Measurements from ENCODE around the gene SLAIN2. TPM values are rescaled to one million over a fixed set of nuclear protein-coding genes. Genes with fewer than 3 reads are reported as not detected.
A peak's percentile ranks its signal among the peaks of the same experiment; 100 is the strongest.
"Not testable (repeated sequence)": the region's sequence is repeated elsewhere in the genome, so short reads cannot be mapped to it uniquely, and the experiment has no call there.

The SLAIN2 gene
- total and polyA plus RNA-seq, 5 donors from 2014 or later = 23.9 to 82.9 (median 26.4) TPM

DNA sequence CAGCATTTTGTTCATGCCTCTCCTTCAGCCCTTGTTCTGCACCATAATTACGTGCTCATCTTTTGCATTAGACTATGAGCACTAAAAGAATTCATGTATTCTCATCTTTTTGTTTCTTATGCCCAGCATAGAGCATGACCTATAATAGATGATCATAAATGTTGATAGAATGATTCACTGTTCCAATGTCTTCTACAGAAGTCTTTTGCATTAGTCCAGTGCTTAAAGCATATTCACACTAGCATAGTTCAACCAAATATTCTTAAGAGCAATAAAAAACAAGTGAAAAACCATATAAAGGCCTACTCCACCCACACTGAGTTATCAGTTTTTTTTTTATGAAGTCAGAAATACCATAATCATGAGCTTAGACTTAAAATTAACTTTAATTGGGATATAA lies 105.3 kb downstream of the SLAIN2 start:
- Histone ChIP-seq H3K27me3 (ENCODE audit: control insufficient read depth, insufficient read depth, low read length) (peaks cover 1% of the 10 kb centered on the region), H3K4me1 (ENCODE audit: control insufficient read depth, insufficient read depth, low read length, poor library complexity, severe bottlenecking) (no peaks in the 10 kb centered on the region), H3K36me3 (ENCODE audit: control insufficient read depth, insufficient read depth, low read length) (no peaks in the 10 kb centered on the region), H3K9me3 (ENCODE audit: control insufficient read depth in 2 of 2, low read length in 2 of 2) (no peaks in the 10 kb centered on the region), H3K27ac (ENCODE audit: insufficient read depth, low read length, poor library complexity, severe bottlenecking) (no peak overlapping the region), H3K4me3 (ENCODE audit: low read depth, low read length) (no peak overlapping the region)
- DNase-seq = no peak
- ATAC-seq (ENCODE audit: low read depth in 2 of 2) = no peak
- Mint-ChIP-seq H3K9me3 (peaks cover 0 to 1% (median 0%) of the 10 kb centered on the region in 7 donors), H3K4me1 (no peaks in the 10 kb centered on the region), H3K27ac (no peak overlapping the region), H3K4me3 (no peak overlapping the region), H3K27me3 (peaks cover 3% of the 10 kb centered on the region), H3K36me3 (no peaks in the 10 kb centered on the region)

DNA sequence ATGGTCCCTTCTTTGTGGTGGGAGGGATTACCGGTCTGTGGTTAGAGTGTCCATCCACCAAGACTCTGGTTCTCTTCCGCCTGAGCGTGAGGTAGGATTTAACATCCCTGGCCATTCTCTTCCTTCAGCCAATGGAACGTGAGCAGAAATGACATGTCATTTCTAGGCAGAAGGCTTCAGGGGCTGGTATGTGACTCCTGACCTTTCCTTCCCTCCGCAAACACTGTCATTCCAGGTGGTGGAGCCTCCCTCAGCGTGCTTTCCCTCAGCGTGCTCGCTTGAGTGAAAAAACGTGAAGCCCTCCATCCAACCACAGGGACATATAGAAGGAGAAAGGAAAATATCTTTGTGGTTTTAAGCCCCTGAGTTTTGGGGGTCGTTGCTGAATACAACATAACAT lies 107.8 kb downstream of the SLAIN2 start:
- Histone ChIP-seq H3K27ac (ENCODE audit: insufficient read depth, low read length, poor library complexity, severe bottlenecking) (no peak overlapping the region), H3K36me3 (ENCODE audit: control insufficient read depth, insufficient read depth, low read length) (no peaks in the 10 kb centered on the region), H3K27me3 (ENCODE audit: control insufficient read depth, insufficient read depth, low read length) (peaks cover 1% of the 10 kb centered on the region), H3K4me3 (ENCODE audit: low read depth, low read length) (no peak overlapping the region), H3K9me3 (ENCODE audit: control insufficient read depth in 2 of 2, low read length in 2 of 2) (no peaks in the 10 kb centered on the region), H3K4me1 (ENCODE audit: control insufficient read depth, insufficient read depth, low read length, poor library complexity, severe bottlenecking) (no peaks in the 10 kb centered on the region)
- DNase-seq (no peak), ATAC-seq (ENCODE audit: low read depth in 2 of 2) (no peak)
- H3K4me1 Mint-ChIP-seq = no peaks in the 10 kb centered on the region
- peak overlapping the region in 1 of 3 donors; percentile 57 for H3K27ac Mint-ChIP-seq
- peaks cover 10% of the 10 kb centered on the region for H3K27me3 Mint-ChIP-seq
- no peaks in the 10 kb centered on the region for H3K9me3 Mint-ChIP-seq
- no peak overlapping the region for H3K4me3 Mint-ChIP-seq
- no peaks in the 10 kb centered on the region for H3K36me3 Mint-ChIP-seq

DNA sequence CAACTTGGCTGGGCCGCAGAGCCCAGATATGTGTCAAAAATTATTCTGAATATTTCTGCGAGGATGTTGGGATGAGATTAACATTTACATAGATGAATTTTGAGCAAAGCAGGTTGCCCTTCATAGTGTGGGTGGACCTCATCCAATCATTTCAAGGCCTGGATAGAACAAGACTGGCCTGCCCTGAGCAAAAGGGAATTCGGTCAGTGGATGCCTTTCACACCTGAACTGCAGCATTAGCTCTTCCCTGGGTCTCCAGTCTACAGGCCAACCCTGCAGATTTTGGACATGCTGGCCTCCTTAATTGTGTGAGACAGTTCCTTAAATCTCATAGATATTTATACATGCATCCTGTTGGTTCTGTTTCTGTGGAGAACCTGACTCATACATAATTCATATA lies 109.4 kb downstream of the SLAIN2 start:
- H3K4me1 Mint-ChIP-seq = no peaks in the 10 kb centered on the region
- H3K27ac Mint-ChIP-seq = no peak overlapping the region
- peaks cover 0 to 1% (median 0%) of the 10 kb centered on the region in 7 donors for H3K9me3 Mint-ChIP-seq
- no peaks in the 10 kb centered on the region for H3K9me3 ChIP-seq (ENCODE audit: control insufficient read depth in 2 of 2, low read length in 2 of 2)
- no peak for ATAC-seq (ENCODE audit: low read depth in 2 of 2)
- peaks cover 6% of the 10 kb centered on the region for H3K27me3 ChIP-seq (ENCODE audit: control insufficient read depth, insufficient read depth, low read length)
- DNase-seq = no peak
- H3K36me3 ChIP-seq (ENCODE audit: control insufficient read depth, insufficient read depth, low read length) = no peaks in the 10 kb centered on the region
- H3K27me3 Mint-ChIP-seq = peaks cover 14% of the 10 kb centered on the region
- no peak overlapping the region for H3K4me3 Mint-ChIP-seq
- no peak overlapping the region for H3K4me3 ChIP-seq (ENCODE audit: low read depth, low read length)
- H3K36me3 Mint-ChIP-seq = no peaks in the 10 kb centered on the region
- H3K4me1 ChIP-seq (ENCODE audit: control insufficient read depth, insufficient read depth, low read length, poor library complexity, severe bottlenecking) = no peaks in the 10 kb centered on the region
- H3K27ac ChIP-seq (ENCODE audit: insufficient read depth, low read length, poor library complexity, severe bottlenecking) = no peak overlapping the region

DNA sequence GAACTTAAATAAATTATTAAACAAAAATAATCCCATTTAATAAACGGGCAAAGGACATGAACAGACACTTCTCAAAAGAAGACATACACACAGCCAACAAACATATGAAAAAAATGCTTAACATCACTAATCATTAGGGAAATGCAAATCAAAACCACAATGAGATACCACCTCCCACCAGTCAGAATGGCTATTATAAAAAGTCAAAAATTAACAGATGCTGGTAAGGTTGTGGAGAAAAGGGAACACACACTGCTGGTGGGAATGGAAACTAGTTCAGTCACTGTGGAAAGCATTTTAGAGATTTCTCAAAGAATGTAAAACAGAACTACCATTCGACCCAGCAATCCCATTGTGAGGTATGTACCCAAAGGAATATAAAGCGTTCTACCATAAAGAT lies 110.3 kb downstream of the SLAIN2 start:
- H3K4me3 Mint-ChIP-seq; H3K36me3 ChIP-seq (ENCODE audit: control insufficient read depth, insufficient read depth, low read length); H3K27me3 ChIP-seq (ENCODE audit: control insufficient read depth, insufficient read depth, low read length); H3K36me3 Mint-ChIP-seq; H3K4me1 ChIP-seq (ENCODE audit: control insufficient read depth, insufficient read depth, low read length, poor library complexity, severe bottlenecking); DNase-seq; H3K9me3 Mint-ChIP-seq; H3K4me1 Mint-ChIP-seq; H3K9me3 ChIP-seq (ENCODE audit: control insufficient read depth in 2 of 2, low read length in 2 of 2); ATAC-seq (ENCODE audit: low read depth in 2 of 2); H3K4me3 ChIP-seq (ENCODE audit: low read depth, low read length); H3K27ac Mint-ChIP-seq; H3K27ac ChIP-seq (ENCODE audit: insufficient read depth, low read length, poor library complexity, severe bottlenecking): not testable (repeated sequence)
- peaks cover 20% of the 10 kb centered on the region for H3K27me3 Mint-ChIP-seq

DNA sequence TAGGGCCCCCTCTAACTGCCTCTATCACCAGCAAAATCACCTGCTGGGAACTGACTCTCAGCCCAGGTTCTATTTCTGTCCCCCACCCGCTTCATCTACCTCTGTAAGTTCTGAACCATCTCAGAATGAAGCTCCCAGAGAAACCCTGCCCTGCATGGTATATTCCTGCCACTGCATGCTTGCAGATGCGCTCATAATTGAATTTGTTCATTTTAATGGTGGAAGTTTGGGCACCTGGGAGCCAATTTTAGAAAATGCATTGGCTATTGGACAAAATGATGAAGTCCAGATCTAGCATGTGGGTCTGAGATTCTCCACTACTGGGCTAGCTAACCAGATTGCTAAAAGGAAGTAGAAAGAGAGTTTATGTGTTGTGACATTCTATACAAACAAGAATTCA lies 113.3 kb downstream of the SLAIN2 start:
- no peaks in the 10 kb centered on the region for H3K4me1 ChIP-seq (ENCODE audit: control insufficient read depth, insufficient read depth, low read length, poor library complexity, severe bottlenecking)
- peaks cover 6% of the 10 kb centered on the region for H3K27me3 ChIP-seq (ENCODE audit: control insufficient read depth, insufficient read depth, low read length)
- Mint-ChIP-seq H3K4me3 (no peak overlapping the region), H3K4me1 (no peaks in the 10 kb centered on the region), H3K36me3 (no peaks in the 10 kb centered on the region), H3K27ac (no peak overlapping the region), H3K27me3 (peaks cover 29% of the 10 kb centered on the region), H3K9me3 (peaks cover 0 to 5% (median 0%) of the 10 kb centered on the region in 7 donors)
- no peaks in the 10 kb centered on the region for H3K9me3 ChIP-seq (ENCODE audit: control insufficient read depth in 2 of 2, low read length in 2 of 2)
- no peak for DNase-seq
- ATAC-seq (ENCODE audit: low read depth in 2 of 2) = no peak
- H3K27ac ChIP-seq (ENCODE audit: insufficient read depth, low read length, poor library complexity, severe bottlenecking) = no peak overlapping the region
- no peaks in the 10 kb centered on the region for H3K36me3 ChIP-seq (ENCODE audit: control insufficient read depth, insufficient read depth, low read length)
- H3K4me3 ChIP-seq (ENCODE audit: low read depth, low read length) = no peak overlapping the region

DNA sequence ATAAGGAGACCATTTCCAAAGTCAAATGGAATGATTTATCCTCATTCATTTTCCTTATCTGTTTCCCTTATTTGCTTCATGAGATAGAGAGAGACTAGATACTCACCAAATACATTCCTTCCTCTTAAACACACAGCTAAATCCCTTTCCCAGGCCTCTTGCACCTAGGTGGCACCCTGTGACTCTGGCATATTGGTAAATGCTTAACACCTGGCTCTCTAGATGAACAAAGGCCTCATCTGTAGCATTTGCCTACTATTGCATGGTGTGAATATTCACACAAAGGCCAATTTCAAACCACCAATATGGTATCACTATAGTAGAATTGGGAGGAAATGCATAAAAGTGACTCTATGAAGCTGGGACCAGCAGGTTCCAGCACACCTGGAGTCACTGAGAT lies 119.7 kb downstream of the SLAIN2 start:
- H3K27me3 Mint-ChIP-seq = peaks cover 13% of the 10 kb centered on the region
- peaks cover 2% of the 10 kb centered on the region for H3K27me3 ChIP-seq (ENCODE audit: control insufficient read depth, insufficient read depth, low read length)
- no peaks in the 10 kb centered on the region for H3K4me1 ChIP-seq (ENCODE audit: control insufficient read depth, insufficient read depth, low read length, poor library complexity, severe bottlenecking)
- no peak overlapping the region for H3K27ac ChIP-seq (ENCODE audit: insufficient read depth, low read length, poor library complexity, severe bottlenecking)
- H3K9me3 ChIP-seq (ENCODE audit: control insufficient read depth in 2 of 2, low read length in 2 of 2) = no peaks in the 10 kb centered on the region
- no peak for ATAC-seq (ENCODE audit: low read depth in 2 of 2)
- no peak overlapping the region for H3K4me3 Mint-ChIP-seq
- no peak overlapping the region for H3K27ac Mint-ChIP-seq
- no peaks in the 10 kb centered on the region for H3K36me3 Mint-ChIP-seq
- no peaks in the 10 kb centered on the region for H3K4me1 Mint-ChIP-seq
- no peak overlapping the region for H3K4me3 ChIP-seq (ENCODE audit: low read depth, low read length)
- DNase-seq = no peak
- no peaks in the 10 kb centered on the region for H3K36me3 ChIP-seq (ENCODE audit: control insufficient read depth, insufficient read depth, low read length)
- peaks cover 0 to 12% (median 2%) of the 10 kb centered on the region in 7 donors for H3K9me3 Mint-ChIP-seq

DNA sequence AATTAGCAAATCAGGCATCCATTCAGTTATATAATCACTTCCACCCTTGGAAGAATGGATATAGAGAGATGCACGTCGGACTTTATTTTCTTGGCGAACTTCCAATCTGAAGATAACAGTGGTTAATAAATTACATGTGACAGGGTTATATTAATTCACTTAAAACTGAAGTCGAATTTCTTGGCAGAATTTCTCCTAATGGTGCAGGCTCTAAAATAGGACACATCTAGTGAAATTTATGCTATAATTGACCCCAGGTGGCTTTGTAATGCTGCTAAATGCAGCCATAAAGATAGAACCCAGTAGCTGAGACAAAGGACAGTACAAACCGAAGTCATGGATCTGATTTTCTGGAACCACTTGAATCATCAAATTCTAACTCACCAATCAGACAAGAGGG lies 121.0 kb downstream of the SLAIN2 start:
- Mint-ChIP-seq H3K4me1 (no peaks in the 10 kb centered on the region), H3K27ac (no peak overlapping the region), H3K36me3 (no peaks in the 10 kb centered on the region), H3K4me3 (no peak overlapping the region), H3K27me3 (peaks cover 4% of the 10 kb centered on the region), H3K9me3 (peaks cover 0 to 8% (median 2%) of the 10 kb centered on the region in 7 donors)
- no peak for DNase-seq
- no peak for ATAC-seq (ENCODE audit: low read depth in 2 of 2)
- Histone ChIP-seq H3K27me3 (ENCODE audit: control insufficient read depth, insufficient read depth, low read length) (peaks cover 2% of the 10 kb centered on the region), H3K9me3 (ENCODE audit: control insufficient read depth in 2 of 2, low read length in 2 of 2) (no peaks in the 10 kb centered on the region), H3K4me1 (ENCODE audit: control insufficient read depth, insufficient read depth, low read length, poor library complexity, severe bottlenecking) (no peaks in the 10 kb centered on the region), H3K27ac (ENCODE audit: insufficient read depth, low read length, poor library complexity, severe bottlenecking) (no peak overlapping the region), H3K36me3 (ENCODE audit: control insufficient read depth, insufficient read depth, low read length) (no peaks in the 10 kb centered on the region), H3K4me3 (ENCODE audit: low read depth, low read length) (no peak overlapping the region)

DNA sequence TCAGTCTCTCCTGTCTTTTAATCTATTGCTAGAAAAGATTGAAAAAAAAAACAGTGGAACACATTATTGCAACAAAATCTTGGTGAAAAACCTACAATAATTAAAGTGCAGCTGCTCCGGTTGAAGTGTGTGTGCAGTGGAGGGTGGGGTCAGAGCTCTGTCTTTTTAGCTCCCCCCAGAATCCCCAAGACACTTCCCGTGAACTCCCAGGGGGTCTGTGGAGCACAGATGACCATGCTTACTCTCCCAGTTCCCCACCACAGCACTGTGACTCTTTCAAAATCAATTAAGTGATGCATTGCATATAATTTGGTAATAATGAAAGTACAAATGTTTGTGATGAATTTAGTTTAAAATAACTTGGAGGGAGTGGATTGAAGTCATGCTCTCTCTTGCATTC lies 126.1 kb downstream of the SLAIN2 start:
- Histone ChIP-seq H3K9me3 (ENCODE audit: control insufficient read depth in 2 of 2, low read length in 2 of 2) (no peaks in the 10 kb centered on the region), H3K4me1 (ENCODE audit: control insufficient read depth, insufficient read depth, low read length, poor library complexity, severe bottlenecking) (no peaks in the 10 kb centered on the region), H3K27ac (ENCODE audit: insufficient read depth, low read length, poor library complexity, severe bottlenecking) (no peak overlapping the region), H3K36me3 (ENCODE audit: control insufficient read depth, insufficient read depth, low read length) (no peaks in the 10 kb centered on the region), H3K27me3 (ENCODE audit: control insufficient read depth, insufficient read depth, low read length) (no peaks in the 10 kb centered on the region), H3K4me3 (ENCODE audit: low read depth, low read length) (no peak overlapping the region)
- Mint-ChIP-seq H3K9me3 (peaks cover 0 to 8% (median 1%) of the 10 kb centered on the region in 7 donors), H3K4me3 (no peak overlapping the region), H3K4me1 (no peaks in the 10 kb centered on the region), H3K27me3 (peaks cover 10% of the 10 kb centered on the region), H3K27ac (no peak overlapping the region), H3K36me3 (no peaks in the 10 kb centered on the region)
- ATAC-seq (ENCODE audit: low read depth in 2 of 2) (no peak), DNase-seq (no peak)

All from CD4-positive, CD25-positive, alpha-beta regulatory T cell (primary cell).